GM12878 (cell line): ENCODE measurements around the gene DPF3. TPM values are rescaled to one million over a fixed set of nuclear protein-coding genes. Genes with fewer than 3 reads are reported as not detected.

Experiments
- ATAC-seq: fragments of 200-7000 bp; cut with Tn5 transposase; 3 replicates; pipeline ENCODE4 v1.9.1; 2020; ENCODE audit warnings: mild to moderate bottlenecking, moderate library complexity
- BruUV-seq: library from RNA; stranded (reverse); fragments of 400-500 nt; replicated peaks from 2 replicates; lab custom pipeline; 2021; lab: Mats Ljungman, UMichigan
- CTCF ChIA-PET: fragments of 300-600 bp; sonication (Branson Sonifier 250); formaldehyde crosslinking; extraction: SDS; loops from one replicate; lab custom pipeline; 2021; ENCODE audit warnings: inconsistent platforms; lab: Yijun Ruan, JAX
- POLR2A ChIA-PET: fragments of 350-600 bp; formaldehyde crosslinking; extraction: SDS; loops from one replicate; lab custom pipeline; 2021; ENCODE audit warnings: inconsistent platforms; lab: Charles Lee
- RAD21 ChIA-PET: fragments of 300-600 bp; sonication (Branson Sonifier 250); formaldehyde crosslinking; loops from one replicate; lab custom pipeline; 2023; ENCODE audit warnings: antibody characterized with exemption; ENCODE audit not compliant: unreplicated experiment; lab: Charles Lee
- SMC1A ChIA-PET: fragments of 300-600 bp; sonication (Branson Sonifier 250); formaldehyde crosslinking; loops from one replicate; lab custom pipeline; 2023; ENCODE audit not compliant: unreplicated experiment, uncharacterized antibody; lab: Charles Lee
- DNase-seq: peaks from one replicate; pipeline ENCODE4 v3.0.0-alpha.2; 2011; ENCODE audit warnings: low read depth, low spot score
- FAIRE-seq: peaks from 3 replicates; lab custom pipeline; 2011; peaks lifted over from hg19 to GRCh38; lab: Jason Lieb, UNC
- H2AFZ ChIP-seq: 2 replicates; pipeline ENCODE4 v1.6.0; 2011; ENCODE audit warnings: low read depth, low read length, control low read depth; ENCODE audit not compliant: control insufficient read depth
- H3K27ac ChIP-seq: 2 replicates; pipeline ENCODE4 v1.5.1; 2011; ENCODE audit warnings: control low read depth; ENCODE audit not compliant: control insufficient read depth, insufficient read depth
- H3K27me3 ChIP-seq, 2 experiments: replicated peaks in 1 of 2; 2 replicates each; pipeline versions ENCODE4 v1.6.0 to v1.6.1; 2011; ENCODE audit warnings: low read length in 1 of 2; ENCODE audit not compliant: control insufficient read depth in 2 of 2, insufficient read depth in 2 of 2
- H3K36me3 ChIP-seq, 2 experiments: 2 replicates each; pipeline ENCODE4 v1.5.1; 2011; ENCODE audit warnings: low read length in 1 of 2; ENCODE audit not compliant: control insufficient read depth in 2 of 2, insufficient read depth in 2 of 2
- H3K4me1 ChIP-seq: 2 replicates; pipeline ENCODE4 v1.6.1; 2011; ENCODE audit warnings: mild to moderate bottlenecking, low read length, moderate library complexity, mixed read lengths; ENCODE audit not compliant: control insufficient read depth, insufficient read depth
- H3K4me2 ChIP-seq: 2 replicates; pipeline ENCODE4 v1.6.0; 2011; ENCODE audit warnings: control low read depth; ENCODE audit not compliant: control insufficient read depth, insufficient read depth
- H3K4me3 ChIP-seq: fragments of 200-600 bp; sonication (generic); 2 replicates; pipeline ENCODE4 v1.5.1; 2016
- H3K79me2 ChIP-seq: 2 replicates; pipeline ENCODE4 v1.6.0; 2011; ENCODE audit warnings: low read length; ENCODE audit not compliant: control insufficient read depth, insufficient read depth
- H3K9ac ChIP-seq: 2 replicates; pipeline ENCODE4 v1.8.0; 2011; ENCODE audit warnings: low read length, control low read depth, mixed read lengths; ENCODE audit not compliant: control insufficient read depth, insufficient read depth
- H3K9me3 ChIP-seq: replicated peaks from 3 replicates; pipeline ENCODE4 v1.5.1; 2011; ENCODE audit warnings: mild to moderate bottlenecking, low read length; ENCODE audit not compliant: control insufficient read depth, insufficient read depth
- H4K20me1 ChIP-seq: 2 replicates; pipeline ENCODE4 v1.6.0; 2011; ENCODE audit not compliant: control insufficient read depth, insufficient read depth
- ATF2 ChIP-seq: IDR thresholded peaks from 2 replicates; pipeline ENCODE4 v1.6.1; 2012; ENCODE audit warnings: low read length, inconsistent platforms
- EP300 ChIP-seq, 2 experiments: fragments of 150-350 bp in 1 of 2; IDR thresholded peaks; 2 replicates each; pipeline ENCODE4 v1.6.1; 2011 to 2012; ENCODE audit warnings: low read depth in 2 of 2, low read length in 2 of 2, borderline replicate concordance in 1 of 2, improper control_type of control experiment in 1 of 2, inconsistent platforms in 1 of 2; ENCODE audit not compliant: control insufficient read depth in 1 of 2
- ETV6 ChIP-seq, 2 experiments: fragments of 450-650 bp in 1 of 2; IDR thresholded peaks in 1 of 2; conservative IDR thresholded peaks in 1 of 2; 2 replicates each; pipeline ENCODE4 v1.6.1; 2014; ENCODE audit warnings: antibody characterized with exemption in 1 of 2, borderline replicate concordance in 1 of 2, low read depth in 1 of 2, mild to moderate bottlenecking in 1 of 2, moderate library complexity in 1 of 2
- FOS ChIP-seq: IDR thresholded peaks from 3 replicates; pipeline ENCODE4 v1.6.1; 2011; ENCODE audit warnings: borderline replicate concordance; ENCODE audit not compliant: insufficient read length; ENCODE audit errors: extremely low read depth
- GABPA ChIP-seq: IDR thresholded peaks from 2 replicates; pipeline ENCODE4 v1.6.1; 2014; ENCODE audit warnings: antibody characterized with exemption, low read depth, mild to moderate bottlenecking, inconsistent platforms
- KDM1A ChIP-seq: fragments of 200-600 bp; sonication (generic); IDR thresholded peaks from 2 replicates; pipeline ENCODE4 v1.6.1; 2016; ENCODE audit warnings: borderline replicate concordance
- KLF5 ChIP-seq: fragments of 450-650 bp; IDR thresholded peaks from 2 replicates; pipeline ENCODE4 v1.6.1; 2014; ENCODE audit warnings: mild to moderate bottlenecking; ENCODE audit not compliant: partially characterized antibody
- LARP7 ChIP-seq: fragments of 450-650 bp; IDR thresholded peaks from 2 replicates; pipeline ENCODE4 v1.6.1; 2017; ENCODE audit warnings: mild to moderate bottlenecking
- NKRF ChIP-seq: fragments of 450-650 bp; conservative IDR thresholded peaks from 2 replicates; pipeline ENCODE4 v1.6.1; 2017; ENCODE audit warnings: mild to moderate bottlenecking, moderate library complexity
- SMARCA5 ChIP-seq: fragments of 450-650 bp; IDR thresholded peaks from 2 replicates; pipeline ENCODE4 v1.6.1; 2017; ENCODE audit warnings: mild to moderate bottlenecking
- SREBF2 ChIP-seq: IDR thresholded peaks from 2 replicates; pipeline ENCODE4 v1.6.1; 2012; ENCODE audit warnings: mild to moderate bottlenecking, low read length
- TCF12 ChIP-seq: IDR thresholded peaks from 2 replicates; pipeline ENCODE4 v1.6.1; 2011; ENCODE audit warnings: low read depth, mild to moderate bottlenecking, low read length
- TCF3 ChIP-seq: IDR thresholded peaks from 2 replicates; pipeline ENCODE4 v1.6.1; 2012; ENCODE audit warnings: low read depth, mild to moderate bottlenecking, low read length, borderline replicate concordance; ENCODE audit not compliant: insufficient read depth
- WGBS: methylation state at CpG from one replicate; pipeline ENCODE4 v1.1.6; 2016; ENCODE audit warnings: low lambda C conversion rate; ENCODE audit not compliant: insufficient replicate concordance, insufficient coverage; ENCODE audit errors: missing lambda C conversion rate; 5-methylcytosine and 5-hydroxymethylcytosine counted together
- in situ Hi-C: fragments of 300-500 bp; cut with MboI; formaldehyde crosslinking; loops from 9 replicates; pipeline ENCODE4 v1.14.3; 2018; ENCODE audit warnings: mixed read lengths
- intact Hi-C: fragments of 100-400 bp; cut with micrococcal nuclease; formaldehyde crosslinking; loops from one replicate; pipeline ENCODE4 v1.14.2; 2022; ENCODE audit not compliant: unreplicated experiment
- polyA plus RNA-seq, 11 experiments: library from polyadenylated mRNA; depleted of rRNA in 4 of 11; unstranded in 6 of 11; stranded (reverse) in 5 of 11; fragments of >200 nt; fragmentation: Nextera tagmentation in 4 of 11; fragmentation: Illumina TruSeq in 1 of 11; extraction: Ambion mirVana in 4 of 11; extraction: Trizol in 1 of 11; gene quantifications; 1 replicate in 1 of 11; 2 replicates in 10 of 11; pipeline versions ENCODE4 v1.2.1 to v1.2.3, GENCODE V29; 2011 to 2016; ENCODE audit warnings: inconsistent platforms in 2 of 11, missing spikeins in 2 of 11, low read depth in 1 of 11
- total RNA-seq, 4 experiments: library from RNA; depleted of rRNA in 3 of 4; stranded (reverse); fragments of >200 nt in 3 of 4; fragmentation: Illumina TruSeq in 1 of 4; extraction: Trizol in 1 of 4; gene quantifications; 2 replicates each; pipeline versions ENCODE4 v1.2.1 to v1.2.3, GENCODE V29; 2013 to 2021

DPF3 gene
- total and polyA plus RNA-seq, 10 of the 15 experiments (the other 5 are each of a cell fraction or from before 2014, with no cell fraction given) = 0.69 to 8.0 (median 2.2) TPM

GRCh38 chr14:72647782-72648181 is 246.1 kb downstream of the DPF3 start:
- Histone ChIP-seq H3K79me2 (no peaks in the 10 kb centered on the region), H3K27ac (no peak overlapping the region), H3K9ac (no peak overlapping the region), H4K20me1 (no peaks in the 10 kb centered on the region), H3K36me3 (no peaks in the 10 kb centered on the region), H2AFZ (no peak overlapping the region), H3K9me3 (no peaks in the 10 kb centered on the region), H3K4me1 (peaks cover 9% of the 10 kb centered on the region), H3K4me2 (no peak overlapping the region), H3K27me3 (no peaks in the 10 kb centered on the region; a peak in 1 of 4 replicates), H3K4me3 (no peak overlapping the region)
- ATAC-seq (no peak), DNase-seq (no peak), FAIRE-seq (no peak)
- intact Hi-C loops (no loop called here), in situ Hi-C loops (no loop called here)
- 57% methylated on average over 9 of the region's 9 CpGs for WGBS
- BruUV-seq = no TSS peak
- no peak for TF ChIP-seq FOS
- no peak for TF ChIP-seq TCF12
- no peak for TF ChIP-seq SREBF2
- no peak for TF ChIP-seq TCF3
- no peak for TF ChIP-seq ETV6 (conservative IDR thresholded peaks at IDR 0.05 in 1 of 2, IDR thresholded peaks at IDR 0.05 in 1 of 2; ENCODE audit: borderline replicate concordance in 1 of 2, low read depth in 1 of 2)
- no peak for TF ChIP-seq KDM1A
- TF ChIP-seq ATF2 = no peak
- no peak for TF ChIP-seq NKRF
- no peak for TF ChIP-seq KLF5
- TF ChIP-seq EP300 (IDR thresholded peaks at IDR 0.05; ENCODE audit: borderline replicate concordance in 1 of 2, control insufficient read depth in 1 of 2, low read depth in 2 of 2, low read length in 2 of 2) = no peak
- no peak for TF ChIP-seq GABPA
- no peak for TF ChIP-seq SMARCA5
- TF ChIP-seq LARP7 = no peak
- ChIA-PET POLR2A (interaction anchor here (0.5 to 1.0 kb wide), 3 partner anchors 12 to 676 kb away, joined by 3 to 5 read pairs (median 4); no protein-coding TSS in a partner anchor), SMC1A (interaction anchor here (0.7 to 1.6 kb wide), 3 partner anchors 9 to 256 kb away, joined by 3 read pairs; no protein-coding TSS in a partner anchor), RAD21 (interaction anchor here (0.6 kb wide), 1 partner anchor 103 kb away, joined by 3 read pairs; no protein-coding TSS in a partner anchor), CTCF (interaction anchor here (0.8 to 1.5 kb wide), 2 partner anchors 16 to 19 kb away, joined by 3 read pairs; no protein-coding TSS in a partner anchor)
